Activated T-helper 9 cell treated with anti-CD3 and anti-CD28 coated beads, Interleukin-2, amount 50 U/mL, for 16 hours (primary cell): ENCODE results near the gene RAB44.
"Not testable (repeated sequence)": the region's sequence is repeated elsewhere in the genome, so short reads cannot be mapped to it uniquely, and the experiment has no call there.

Experiments used
- DNase-seq: peaks from one replicate; pipeline ENCODE4 v3.0.0-alpha.2; 2020; ENCODE audit warnings: low read depth

RAB44 gene

GRCh38 chr6:36697481-36697903, at the start of gene RAB44:
Gene RAB44 (plus strand): TSS chr6:36697826. CDS start chr6:36704236, 6,410 bp downstream.
- no peak for DNase-seq

GRCh38 chr6:36649086-36649485, 48.5 kb upstream of the RAB44 start:
- no peak for DNase-seq

- no peak for DNase-seq
These were observed 47.7 kb upstream of the RAB44 start for GRCh38 chr6:36649701-36650484.

GRCh38 chr6:36650848-36651478, 46.7 kb upstream of the RAB44 start:
- no peak for DNase-seq

- DNase-seq, result no peak
These were observed 45.8 kb upstream of the RAB44 start for GRCh38 chr6:36651659-36652379.

- not testable (repeated sequence) for DNase-seq
These were observed 43.2 kb upstream of the RAB44 start for GRCh38 chr6:36654469-36654868.

- DNase-seq, result no peak
These were observed 42.4 kb upstream of the RAB44 start for GRCh38 chr6:36655085-36655724.

- no peak for DNase-seq
These were observed 41.2 kb upstream of the RAB44 start for GRCh38 chr6:36656441-36656840.

- DNase-seq, result no peak
These were observed 40.4 kb upstream of the RAB44 start for GRCh38 chr6:36657271-36657670.

- no peak for DNase-seq
These were observed 39.6 kb upstream of the RAB44 start for GRCh38 chr6:36657942-36658544.

GRCh38 chr6:36659271-36659670, 38.4 kb upstream of the RAB44 start:
- no peak for DNase-seq

- no peak for DNase-seq
These were observed 36.7 kb upstream of the RAB44 start for GRCh38 chr6:36660771-36661471.

- no peak for DNase-seq
These were observed 35.2 kb upstream of the RAB44 start for GRCh38 chr6:36662380-36662779.

- DNase-seq, result no peak
These were observed 34.8 kb upstream of the RAB44 start for GRCh38 chr6:36662827-36663256.

- no peak for DNase-seq
These were observed 33.9 kb upstream of the RAB44 start for GRCh38 chr6:36663504-36664446.

- no peak for DNase-seq
These were observed 32.4 kb upstream of the RAB44 start for GRCh38 chr6:36665180-36665579.

GRCh38 chr6:36666287-36666686, 31.3 kb upstream of the RAB44 start:
- DNase-seq, result no peak

- DNase-seq, result no peak
These were observed 30.6 kb upstream of the RAB44 start for GRCh38 chr6:36666826-36667591.

- DNase-seq, result no peak
These were observed 29.0 kb upstream of the RAB44 start for GRCh38 chr6:36668591-36668990.
